SJCRH30 (cell line): Measurements from ENCODE around the gene ZNF493. TPM values are rescaled to one million over a fixed set of nuclear protein-coding genes. Genes with fewer than 3 reads are reported as not detected.

Experiments used
- total RNA-seq: library from RNA; depleted of rRNA; stranded (reverse); fragments of >200 nt; shearing (Covaris generic); gene quantifications from 2 replicates; pipeline ENCODE4 v1.2.3, GENCODE V29; 2014; rRNA removed

The ZNF493 gene
- total RNA-seq, 1 experiment from 2014 or later: 25.3 TPM

Other genes with a start within 250 kb of the ZNF493 start
- 15.3 and 17.2 TPM in 2 replicates for gene ZNF708, start 67.7 kb upstream of the ZNF493 start, total RNA-seq
- 40.9 and 48.3 TPM in 2 replicates for gene ZNF738, start 38.1 kb upstream of the ZNF493 start, total RNA-seq
- 8.5 and 8.8 TPM in 2 replicates for gene ZNF429, start 108.5 kb downstream of the ZNF493 start, total RNA-seq